Measurements from ENCODE around the gene TEX28.
"Not testable (repeated sequence)": the region's sequence is repeated elsewhere in the genome, so short reads cannot be mapped to it uniquely, and the experiment has no call there.

TEX28 gene

DNA sequence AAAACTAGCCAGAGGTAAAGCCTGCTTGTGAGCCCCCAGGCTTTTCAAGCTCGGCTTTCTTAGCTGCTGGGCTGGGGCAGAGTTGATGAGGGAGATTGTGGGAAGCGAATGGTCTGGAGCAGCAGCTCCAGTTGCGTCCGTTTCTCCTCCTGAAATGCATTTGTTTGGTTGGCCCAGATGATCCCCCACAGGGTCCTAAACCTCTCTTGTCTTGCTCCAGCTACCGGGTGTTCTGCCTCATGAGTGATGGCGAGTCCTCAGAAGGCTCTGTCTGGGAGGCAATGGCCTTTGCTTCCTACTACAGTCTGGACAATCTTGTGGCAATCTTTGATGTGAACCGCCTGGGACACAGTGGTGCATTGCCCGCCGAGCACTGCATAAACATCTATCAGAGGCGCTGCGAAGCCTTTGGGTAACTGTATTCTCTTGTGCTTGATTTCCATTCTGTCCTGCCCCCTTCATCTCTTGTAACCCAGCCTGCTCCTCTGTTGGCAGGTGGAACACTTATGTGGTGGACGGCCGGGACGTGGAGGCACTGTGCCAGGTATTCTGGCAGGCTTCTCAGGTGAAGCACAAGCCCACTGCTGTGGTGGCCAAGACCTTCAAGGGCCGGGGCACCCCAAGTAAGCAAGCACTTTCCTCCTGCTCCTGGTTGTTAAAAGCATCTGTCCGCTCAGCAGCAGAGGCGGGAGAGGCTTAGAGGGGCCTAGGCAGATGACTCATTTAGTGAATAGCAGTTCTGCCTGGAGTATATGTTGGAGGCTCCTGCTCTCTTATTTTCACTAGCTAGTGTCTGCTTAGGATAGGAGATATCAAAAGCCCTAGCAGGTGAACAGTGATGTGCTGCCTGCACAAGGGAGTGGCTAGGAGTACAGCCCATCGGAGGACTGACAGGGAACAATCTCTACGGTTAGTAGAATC is 16.0 kb upstream of the TEX28 start:
- DNase-seq, result no peak

- DNase-seq, result no peak
These were observed 14.3 kb upstream of the TEX28 start for GRCh38 chrX:154309041-154309775.

DNA sequence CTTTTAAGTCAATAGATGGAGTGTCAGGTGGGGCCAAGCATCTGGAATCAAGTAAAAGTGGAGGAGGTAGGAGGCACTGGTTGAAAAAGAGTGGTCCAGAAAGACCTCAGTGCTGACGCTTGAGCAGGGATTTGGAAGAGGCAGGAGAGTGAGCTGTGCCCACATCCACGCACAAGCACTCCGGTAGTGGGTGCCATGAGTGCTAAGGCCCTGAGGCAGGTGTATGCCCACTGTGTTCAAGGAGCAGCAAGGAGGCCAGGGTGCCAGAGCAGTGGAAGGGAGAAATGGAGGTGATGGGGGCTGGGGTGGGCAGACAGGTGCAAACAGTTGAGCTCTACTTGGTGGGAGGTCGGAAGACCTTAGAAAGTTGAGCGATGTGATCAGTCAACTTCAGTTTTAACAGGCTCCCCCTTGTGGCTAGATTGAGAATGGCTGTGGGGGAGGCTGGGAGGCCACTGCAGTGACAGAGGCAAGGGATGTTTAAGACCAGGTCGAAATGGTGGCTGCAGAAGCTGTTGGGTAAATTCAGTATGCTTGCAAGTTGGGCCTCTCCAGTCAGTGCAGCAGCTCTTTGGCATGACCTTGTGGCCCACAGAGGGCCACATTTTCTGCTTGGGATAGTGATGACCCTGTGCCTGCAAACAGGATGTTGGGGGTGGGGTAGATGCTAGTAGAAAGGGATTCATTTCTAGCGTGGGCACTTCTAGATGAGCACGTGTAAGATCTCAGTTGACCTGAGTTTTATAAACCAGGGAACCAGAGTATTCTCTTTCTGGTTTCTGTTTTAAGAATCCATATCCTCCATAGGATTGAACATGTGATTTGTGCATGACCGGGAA is 13.4 kb upstream of the TEX28 start:
- DNase-seq, result no peak

DNA sequence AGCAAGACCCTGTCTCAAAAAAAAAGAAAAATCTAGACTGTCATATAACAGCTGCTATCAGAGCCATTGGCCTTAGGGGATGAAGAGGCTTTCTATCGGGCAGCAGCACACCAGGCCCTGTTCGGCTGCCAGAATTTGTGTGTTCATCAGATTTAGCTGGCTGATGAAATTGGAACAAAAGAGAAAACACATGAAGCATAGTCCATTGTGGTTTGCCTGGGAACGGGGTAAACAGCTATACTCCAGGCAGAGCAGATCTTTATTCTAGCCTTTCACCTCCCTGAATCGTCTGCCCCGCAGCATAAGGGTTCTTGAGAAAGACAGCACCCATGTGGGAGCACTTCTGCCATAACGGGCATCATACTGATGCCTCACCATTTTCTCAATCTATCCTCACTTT is 12.3 kb upstream of the TEX28 start:
- no peak for DNase-seq

- DNase-seq, result no peak
These were observed 10.7 kb upstream of the TEX28 start for GRCh38 chrX:154305541-154306205.

DNA sequence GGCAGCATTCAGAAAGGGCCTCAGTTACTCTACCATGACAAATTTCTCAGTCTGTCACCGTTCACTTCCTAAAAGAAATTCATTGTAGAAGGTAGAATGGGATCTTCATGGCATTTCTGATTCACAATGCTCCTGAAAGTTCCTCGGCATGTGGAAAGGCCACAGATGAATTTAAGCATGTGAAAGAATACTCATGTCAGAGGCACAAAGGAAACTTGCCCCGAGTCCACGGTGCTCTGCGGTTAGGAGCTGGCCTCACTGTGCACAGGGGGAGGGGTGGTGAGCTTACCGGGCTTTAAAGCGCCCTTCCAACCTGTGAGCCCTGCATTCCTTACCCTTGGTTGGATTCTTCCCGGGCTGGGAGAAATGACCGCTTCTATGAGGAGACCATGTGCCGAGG is 9.9 kb upstream of the TEX28 start:
- DNase-seq, result no peak

DNA sequence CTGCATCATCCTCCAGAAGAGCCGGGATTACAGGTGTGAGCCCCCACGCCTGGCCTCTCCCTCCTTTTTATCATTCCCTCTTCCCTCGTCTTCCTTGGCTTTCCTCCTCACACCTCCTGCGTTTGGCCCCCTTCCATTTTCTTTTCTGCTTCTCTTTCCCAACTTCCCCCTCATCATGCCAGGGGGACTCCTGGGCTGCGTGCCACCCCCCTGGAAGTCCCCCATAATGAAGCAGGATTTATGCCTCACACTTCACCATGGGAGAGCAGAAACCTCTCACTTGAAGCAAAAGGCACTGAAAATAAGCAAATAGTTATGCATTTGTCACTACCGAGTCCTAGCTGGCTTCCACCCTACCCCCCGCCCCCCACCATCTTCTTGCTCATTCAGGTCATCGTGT is 8.6 kb upstream of the TEX28 start:
- DNase-seq, result no peak

GRCh38 chrX:154302998-154303397 is 8.1 kb upstream of the TEX28 start:
- not testable (repeated sequence) for DNase-seq

DNA sequence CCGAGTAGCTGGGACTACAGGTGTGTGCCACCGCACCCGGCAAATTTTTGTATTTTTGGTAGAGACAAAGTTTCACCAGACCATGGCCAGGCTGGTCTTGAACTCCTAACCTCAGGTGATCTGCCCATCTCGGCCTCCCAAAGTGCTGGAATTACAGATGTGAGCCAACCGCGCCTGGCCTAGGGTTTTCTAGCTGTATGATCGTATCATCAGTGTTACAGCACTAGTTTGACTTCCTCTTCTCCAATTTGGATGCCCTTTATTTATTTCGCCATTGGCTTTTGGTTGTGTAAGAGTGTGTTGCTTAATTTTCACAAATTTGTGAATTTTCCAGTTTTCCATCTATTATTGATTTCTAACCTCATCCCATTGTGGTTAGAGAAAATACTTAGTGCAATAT is 5.9 kb upstream of the TEX28 start:
- DNase-seq, result no peak

DNA sequence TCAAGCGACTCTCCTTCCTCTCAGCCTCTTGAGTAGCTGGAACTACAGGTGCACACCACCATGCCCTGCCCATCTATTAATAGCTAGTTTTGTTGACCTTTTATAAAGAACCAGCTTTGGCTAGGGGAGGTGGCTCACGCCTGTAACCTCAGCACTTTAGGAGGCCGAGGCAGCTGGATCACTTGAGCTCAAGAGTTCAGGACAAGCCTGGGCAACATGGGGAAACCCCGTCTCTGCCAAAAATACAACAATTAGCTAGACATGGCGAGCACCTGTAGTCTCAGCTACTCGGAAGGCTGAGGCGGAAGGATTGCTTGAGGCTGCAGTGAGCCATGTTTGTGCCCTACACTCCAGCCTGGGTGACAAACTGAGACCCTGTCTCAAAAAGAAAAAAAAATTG is 3.4 kb upstream of the TEX28 start:
- DNase-seq, result no peak

- DNase-seq, result no peak
These were observed 1.8 kb upstream of the TEX28 start for GRCh38 chrX:154296731-154297130.

DNA sequence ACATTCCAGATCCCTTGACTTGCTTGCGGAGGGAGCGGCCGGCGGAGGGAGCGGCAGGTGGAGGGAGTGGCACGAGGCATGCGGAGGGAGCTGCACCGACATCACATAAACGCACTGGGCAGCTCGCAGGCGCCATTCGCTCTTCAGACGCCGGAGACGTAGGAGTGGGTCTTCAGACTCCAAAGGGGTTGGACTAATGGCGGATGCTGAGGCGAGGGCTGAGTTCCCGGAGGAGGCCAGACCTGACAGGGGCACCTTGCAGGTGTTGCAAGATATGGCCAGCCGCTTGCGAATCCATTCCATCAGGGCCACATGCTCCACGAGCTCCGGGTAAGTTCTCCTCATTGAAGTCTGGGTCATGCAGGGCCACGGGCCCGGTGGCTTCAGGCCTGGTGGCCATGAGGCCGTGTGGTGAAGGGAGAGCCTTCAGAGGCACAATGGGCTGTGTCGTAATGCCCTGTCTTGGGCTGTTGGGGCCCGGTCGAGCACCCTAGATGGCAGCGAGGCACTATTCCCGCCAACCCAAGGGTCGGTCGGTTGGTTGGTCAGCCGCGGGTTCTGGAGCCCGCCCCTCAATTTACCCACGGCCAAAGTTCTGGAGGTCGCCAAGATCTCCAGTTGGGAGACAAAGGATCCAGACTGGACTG is 863 bp upstream of the TEX28 start, which contains the start of gene TKTL1:
TKTL1 (plus strand) TSS at position 132 of the 647 bp plus-strand sequence; CDS start at position 197, 65 bp downstream.
- DNase-seq, result no peak

DNA sequence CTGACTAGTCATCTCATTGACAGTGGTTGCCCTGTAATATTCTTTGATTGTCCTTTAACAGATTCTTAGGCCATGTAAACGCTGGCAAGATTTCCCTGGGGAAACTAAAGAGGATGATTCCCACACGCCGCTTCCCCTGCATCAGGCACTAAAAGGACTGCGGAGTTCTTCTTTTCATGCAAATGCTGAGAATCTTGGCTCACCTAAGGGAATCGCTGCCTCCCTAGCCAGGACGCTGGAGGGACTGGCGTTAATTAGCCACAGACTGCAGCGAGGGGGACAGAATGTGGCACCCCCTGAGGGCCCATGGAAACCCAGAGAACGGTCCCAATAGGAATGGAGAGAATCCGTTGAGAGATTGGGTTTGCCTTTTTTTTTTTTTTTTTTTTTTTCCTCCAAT is 8.5 kb downstream of the TEX28 start:
- DNase-seq, result not testable (repeated sequence)

GRCh38 chrX:154284489-154285338 is 10.2 kb downstream of the TEX28 start:
- DNase-seq, result not testable (repeated sequence)

- DNase-seq, result not testable (repeated sequence)
These were observed 25.7 kb downstream of the TEX28 start for GRCh38 chrX:154269245-154269644.

DNA sequence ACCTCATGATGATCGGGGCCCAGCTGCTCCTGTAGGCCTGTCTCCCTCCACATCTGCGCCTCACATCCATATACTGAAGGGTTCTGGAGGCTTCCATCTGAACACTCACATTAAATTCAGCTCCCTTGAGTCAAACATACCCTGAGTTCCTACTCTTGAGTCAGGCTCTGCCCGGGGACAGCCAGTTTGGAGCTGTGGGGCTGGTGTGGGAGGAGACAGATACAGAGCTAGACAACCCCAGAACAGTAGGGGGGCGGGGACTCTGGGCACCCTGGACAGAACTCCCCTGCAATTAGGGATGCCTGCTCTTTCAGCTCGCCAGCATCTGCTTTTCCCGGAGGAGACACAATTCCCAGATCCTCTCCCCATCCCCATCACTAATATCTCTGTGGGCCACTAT is 31.9 kb downstream of the TEX28 start:
- not testable (repeated sequence) for DNase-seq

DNA sequence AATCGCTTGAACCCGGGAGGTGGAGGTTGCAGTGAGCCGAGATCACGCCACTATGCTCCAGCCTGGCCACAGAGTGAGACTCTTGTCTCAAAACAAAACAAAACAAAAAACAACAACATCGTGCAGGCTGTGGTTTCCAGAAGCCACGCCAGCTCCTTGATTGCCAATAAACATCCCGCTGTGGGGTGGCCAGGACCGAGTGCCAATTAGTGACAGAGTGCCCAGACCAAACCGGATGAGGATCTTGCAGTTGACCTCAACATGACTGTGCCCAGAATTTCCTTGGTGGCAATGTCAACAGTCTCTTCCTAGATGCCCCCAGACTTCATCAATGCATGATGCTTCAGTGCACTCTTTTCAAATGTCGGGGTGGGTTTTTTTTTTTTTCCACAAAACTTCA is 36.2 kb downstream of the TEX28 start:
- not testable (repeated sequence) for DNase-seq

GRCh38 chrX:154257282-154257681 is 37.6 kb downstream of the TEX28 start, which contains the start of gene OPN1MW3:
Gene OPN1MW3 (plus strand): TSS chrX:154257582. CDS start chrX:154257620, 38 bp downstream.
- not testable (repeated sequence) for DNase-seq

- DNase-seq, result not testable (repeated sequence)
These were observed 46.8 kb downstream of the TEX28 start for GRCh38 chrX:154248076-154248475.

DNA sequence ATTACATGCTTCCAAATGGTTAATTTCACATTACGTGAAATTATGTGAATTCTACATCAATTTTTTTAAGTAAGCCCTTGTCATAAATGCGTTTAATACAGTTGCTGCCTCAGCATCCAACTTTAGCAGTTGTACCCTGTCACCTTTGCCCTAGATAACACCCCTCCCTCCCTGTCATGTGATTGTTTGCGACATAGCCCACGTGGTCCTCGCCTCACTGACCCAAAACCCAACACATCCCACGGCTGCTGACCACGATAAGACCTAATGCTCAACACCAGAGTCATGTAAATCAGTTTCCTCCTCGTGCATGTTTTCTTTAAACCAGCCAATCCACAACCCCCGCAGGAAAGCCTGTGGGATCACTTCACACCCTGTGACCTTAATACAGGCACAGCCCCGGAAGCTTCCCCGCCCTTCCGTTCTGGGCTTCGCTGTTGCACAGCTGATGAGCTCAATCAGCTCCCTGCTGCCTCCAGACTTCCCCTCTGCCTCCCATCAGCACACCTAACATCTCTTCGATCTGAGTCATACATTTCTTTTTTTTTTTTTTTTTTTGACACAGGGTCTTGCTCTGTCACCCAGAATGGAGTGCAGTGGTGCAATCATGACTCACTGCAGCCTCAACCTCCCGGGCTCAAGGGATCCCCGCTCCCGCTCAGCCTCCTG is 47.4 kb downstream of the TEX28 start:
- not testable (repeated sequence) for DNase-seq

All from cortex of kidney (tissue), 1 donor.